ENCODE results near the gene CSNK2B. TPM values are rescaled to one million over a fixed set of nuclear protein-coding genes. Genes with fewer than 3 reads are reported as not detected.

CSNK2B gene
- total RNA-seq, 1 donor from 2014 or later: 108 TPM

GRCh38 chr6:31710523-31711219 lies 44.8 kb downstream of the CSNK2B start:
- no peak for DNase-seq (ENCODE audit: low spot score)

- DNase-seq (ENCODE audit: low spot score): no peak
These were observed 45.4 kb downstream of the CSNK2B start for GRCh38 chr6:31711233-31711632.

DNA sequence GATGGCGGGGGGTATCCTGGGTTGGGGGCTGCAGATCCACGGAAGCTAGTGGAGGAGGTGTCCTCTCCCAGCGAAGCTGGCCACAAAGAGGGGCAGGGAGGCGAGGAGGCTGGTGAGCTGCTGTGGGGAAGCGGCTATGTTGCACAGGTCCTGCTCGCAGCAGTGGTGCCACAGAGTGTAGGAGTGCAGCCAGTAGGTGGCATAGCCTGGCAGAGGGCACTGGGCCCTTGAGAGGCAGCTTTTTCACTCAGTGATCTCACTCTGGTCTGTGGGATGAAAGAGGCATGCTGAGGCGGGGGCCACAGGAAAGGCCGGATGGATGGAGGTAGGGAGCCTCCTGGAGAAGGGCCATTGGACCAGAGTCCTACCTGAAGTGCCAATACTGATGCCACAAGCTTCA lies 46.4 kb downstream of the CSNK2B start:
- no peak for DNase-seq (ENCODE audit: low spot score)

DNA sequence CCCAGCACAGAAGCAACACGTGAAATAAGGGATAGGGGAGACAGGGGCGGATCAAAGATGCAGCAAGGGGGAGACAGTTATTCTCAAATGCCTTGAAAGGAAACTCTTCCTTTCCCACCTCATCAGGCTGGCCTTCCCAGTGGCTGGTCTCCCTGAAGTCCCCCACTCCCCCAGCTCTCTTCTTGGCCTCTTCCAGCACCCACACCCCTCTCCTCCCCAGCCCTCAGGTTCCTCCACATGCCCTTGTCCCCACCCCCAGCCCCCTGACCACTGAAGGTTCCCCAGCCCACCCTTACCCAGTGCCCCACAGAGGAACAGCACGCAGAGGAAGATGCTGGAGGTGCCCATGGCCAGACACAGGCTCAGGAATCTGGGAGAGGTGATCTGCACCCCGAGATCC lies 47.6 kb downstream of the CSNK2B start:
- DNase-seq (ENCODE audit: low spot score): no peak

DNA sequence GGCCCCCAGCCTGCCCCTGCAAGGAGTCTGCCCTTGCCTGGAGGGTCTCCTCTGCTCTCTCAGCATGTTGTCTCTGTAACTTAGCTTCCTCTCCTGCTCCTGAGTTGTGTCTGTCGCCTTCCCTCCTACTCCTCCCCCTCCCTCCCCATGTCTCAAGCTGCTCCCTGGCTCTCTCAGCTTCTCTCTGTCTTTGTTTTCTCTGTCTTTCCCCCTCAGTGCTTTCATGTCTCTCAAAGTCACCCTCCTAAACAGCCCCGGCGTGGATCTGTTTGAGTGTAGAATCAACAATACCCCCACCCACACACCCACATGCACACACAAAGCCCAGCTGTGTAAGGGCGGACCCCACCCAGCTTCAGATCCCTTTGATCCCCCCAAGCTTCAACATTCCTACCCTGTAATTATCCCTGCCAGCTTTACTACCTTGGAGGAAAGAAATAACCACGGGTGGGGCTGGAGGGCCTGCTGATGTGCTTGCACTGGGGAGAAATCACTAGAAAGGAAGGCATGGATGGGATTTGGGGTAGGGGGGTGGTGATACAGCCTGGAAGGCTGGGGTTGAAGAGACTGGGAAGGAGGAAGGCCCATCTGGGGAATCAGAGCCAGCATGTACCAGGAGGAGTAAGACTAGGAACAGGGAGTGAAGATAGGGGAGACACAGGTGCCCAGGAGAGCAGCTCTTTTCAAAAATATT lies 48.3 kb downstream of the CSNK2B start:
- no peak for DNase-seq (ENCODE audit: low spot score)

GRCh38 chr6:31715022-31715958 lies 49.4 kb downstream of the CSNK2B start, which contains the start of gene LY6G6D:
LY6G6D (plus strand) TSS chr6:31715348; CDS start chr6:31715356, 8 bp downstream.
- DNase-seq (ENCODE audit: low spot score): no peak

- DNase-seq (ENCODE audit: low spot score): no peak
These were observed 51.8 kb downstream of the CSNK2B start for GRCh38 chr6:31717499-31718222.

DNA sequence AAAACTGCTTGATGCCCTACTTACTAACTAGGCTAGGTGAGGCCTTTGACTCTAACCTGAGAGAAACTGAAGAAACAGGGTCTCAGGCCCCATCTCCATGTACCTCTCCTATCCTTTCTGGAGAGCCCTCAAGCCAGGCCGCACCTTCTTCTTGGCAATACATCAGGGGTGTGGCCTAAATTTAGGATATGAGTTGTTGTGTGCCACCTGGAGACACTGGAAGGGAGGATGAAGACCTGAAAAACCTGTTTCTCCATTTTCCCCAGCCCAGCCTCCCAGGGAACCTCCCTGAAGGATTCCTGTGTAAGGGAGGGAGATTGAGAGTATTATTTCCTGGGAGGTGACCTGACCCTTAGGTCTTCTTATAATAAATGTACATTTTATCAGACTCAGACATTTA lies 52.4 kb downstream of the CSNK2B start:
- no peak for DNase-seq (ENCODE audit: low spot score)

GRCh38 chr6:31719001-31719400 lies 53.1 kb downstream of the CSNK2B start:
- DNase-seq (ENCODE audit: low spot score): no peak

Other genes starting within 250 kb of the CSNK2B start
- 2.7 TPM for gene MICB, start 167.9 kb upstream of the CSNK2B start, total RNA-seq
- not detected for gene MCCD1, start 137.1 kb upstream of the CSNK2B start, total RNA-seq
- 246 TPM for gene DDX39B, start 124.1 kb upstream of the CSNK2B start, total RNA-seq
- gene ATP6V1G2, start 119.5 kb upstream of the CSNK2B start, total RNA-seq: 4.1 TPM
- gene NFKBIL1, start 118.5 kb upstream of the CSNK2B start, total RNA-seq: 27.7 TPM
- 1.9 TPM for gene LTA, start 93.8 kb upstream of the CSNK2B start, total RNA-seq
- 6.6 TPM for gene TNF, start 90.5 kb upstream of the CSNK2B start, total RNA-seq
- gene LTB, start 83.7 kb upstream of the CSNK2B start, total RNA-seq: 4.9 TPM
- gene LST1, start 79.8 kb upstream of the CSNK2B start, total RNA-seq: 18.4 TPM
- gene NCR3, start 73.1 kb upstream of the CSNK2B start, total RNA-seq: not detected
- gene AIF1, start 50.8 kb upstream of the CSNK2B start, total RNA-seq: 26.8 TPM
- 162 TPM for gene PRRC2A, start 45.4 kb upstream of the CSNK2B start, total RNA-seq
- 288 TPM for gene BAG6, start 13.4 kb upstream of the CSNK2B start, total RNA-seq
- 2.2 TPM for gene APOM, start 10.2 kb upstream of the CSNK2B start, total RNA-seq
- gene C6orf47, start 5.3 kb upstream of the CSNK2B start, total RNA-seq: 30.5 TPM
- 18.7 TPM for gene GPANK1, start 1.1 kb upstream of the CSNK2B start, total RNA-seq
- 8.1 TPM for gene LY6G5B, start 3.9 kb downstream of the CSNK2B start, total RNA-seq
- 5.2 TPM for gene LY6G5C, start 15.0 kb downstream of the CSNK2B start, total RNA-seq
- gene ABHD16A, start 37.2 kb downstream of the CSNK2B start, total RNA-seq: 103 TPM
- gene LY6G6F, start 40.8 kb downstream of the CSNK2B start, total RNA-seq: not detected
- gene LY6G6D, start 49.3 kb downstream of the CSNK2B start, total RNA-seq: not detected
- not detected for gene LY6G6C, start 55.7 kb downstream of the CSNK2B start, total RNA-seq
- gene MPIG6B, start 57.3 kb downstream of the CSNK2B start, total RNA-seq: 0.37 TPM
- gene DDAH2, start 63.2 kb downstream of the CSNK2B start, total RNA-seq: 130 TPM
- 394 TPM for gene CLIC1, start 70.5 kb downstream of the CSNK2B start, total RNA-seq
- gene MSH5, start 73.9 kb downstream of the CSNK2B start, total RNA-seq: 19.7 TPM
- gene SAPCD1, start 96.6 kb downstream of the CSNK2B start, total RNA-seq: 2.7 TPM
- 18.5 TPM for gene VWA7, start 111.2 kb downstream of the CSNK2B start, total RNA-seq
- gene VARS1, start 129.7 kb downstream of the CSNK2B start, total RNA-seq: 49.7 TPM
- 32.5 TPM for gene LSM2, start 140.9 kb downstream of the CSNK2B start, total RNA-seq
- gene HSPA1L, start 149.2 kb downstream of the CSNK2B start, total RNA-seq: 2.8 TPM
- 347 TPM for gene HSPA1A, start 149.5 kb downstream of the CSNK2B start, total RNA-seq
- 277 TPM for gene HSPA1B, start 161.7 kb downstream of the CSNK2B start, total RNA-seq
- 91.2 TPM for gene NEU1, start 196.7 kb downstream of the CSNK2B start, total RNA-seq
- gene SLC44A4, start 212.9 kb downstream of the CSNK2B start, total RNA-seq: 457 TPM
- gene EHMT2, start 231.6 kb downstream of the CSNK2B start, total RNA-seq: 63.4 TPM
- gene ZBTB12, start 236.0 kb downstream of the CSNK2B start, total RNA-seq: 11.8 TPM